GM19043 (cell line): ENCODE results near the gene ZNF423.
"Not testable (repeated sequence)": the region's sequence is repeated elsewhere in the genome, so short reads cannot be mapped to it uniquely, and the experiment has no call there.

Experiments
- ATAC-seq: cut with Tn5 transposase; IDR thresholded peaks from one replicate; pipeline ENCODE4 v1.9.1; 2021; ENCODE audit warnings: low read depth; ENCODE audit not compliant: unreplicated experiment

ZNF423 gene

GRCh38 chr16:49506058-49507013 lies 349.6 kb downstream of the ZNF423 start:
- not testable (repeated sequence) for ATAC-seq

- ATAC-seq: no peak
These were observed 350.4 kb downstream of the ZNF423 start for GRCh38 chr16:49505556-49505955.

GRCh38 chr16:49504626-49505025 lies 351.3 kb downstream of the ZNF423 start:
- no peak for ATAC-seq

- no peak for ATAC-seq
These were observed 351.9 kb downstream of the ZNF423 start for GRCh38 chr16:49504023-49504364.

GRCh38 chr16:49503256-49504022 lies 352.5 kb downstream of the ZNF423 start:
- ATAC-seq: peak; percentile 83

- ATAC-seq: no peak
These were observed 353.6 kb downstream of the ZNF423 start for GRCh38 chr16:49502136-49502881.

GRCh38 chr16:49499869-49500610 lies 355.9 kb downstream of the ZNF423 start:
- no peak for ATAC-seq

GRCh38 chr16:49499414-49499785 lies 356.5 kb downstream of the ZNF423 start:
- ATAC-seq: no peak

GRCh38 chr16:49498666-49499413 lies 357.1 kb downstream of the ZNF423 start:
- ATAC-seq: no peak

GRCh38 chr16:49498264-49498663 lies 357.6 kb downstream of the ZNF423 start:
- ATAC-seq: no peak

- no peak for ATAC-seq
These were observed 358.4 kb downstream of the ZNF423 start for GRCh38 chr16:49497466-49497865.

GRCh38 chr16:49496656-49497055 lies 359.3 kb downstream of the ZNF423 start:
- ATAC-seq: no peak

- ATAC-seq: no peak
These were observed 360.1 kb downstream of the ZNF423 start for GRCh38 chr16:49495596-49496355.

- ATAC-seq: no peak
These were observed 360.9 kb downstream of the ZNF423 start for GRCh38 chr16:49494891-49495566.

GRCh38 chr16:49494474-49494873 lies 361.4 kb downstream of the ZNF423 start:
- no peak for ATAC-seq

- ATAC-seq: no peak
These were observed 362.1 kb downstream of the ZNF423 start for GRCh38 chr16:49493836-49494235.

- no peak for ATAC-seq
These were observed 362.9 kb downstream of the ZNF423 start for GRCh38 chr16:49492896-49493626.
